GM12891 (cell line): ENCODE results near the gene RERE.

Experiments
- PAX5 ChIP-seq: IDR thresholded peaks from 2 replicates; pipeline ENCODE4 v1.6.1; 2011; ENCODE audit warnings: low read length, moderate library complexity, mild to moderate bottlenecking; ENCODE audit not compliant: insufficient read depth, severe bottlenecking
- POLR2A ChIP-seq: IDR thresholded peaks from 2 replicates; pipeline ENCODE4 v1.6.1; 2011; ENCODE audit warnings: low read depth, low read length, control low read depth
- POLR2AphosphoS5 ChIP-seq: IDR thresholded peaks from 2 replicates; pipeline ENCODE4 v1.6.1; 2011; ENCODE audit warnings: low read depth, low read length, control low read depth
- POU2F2 ChIP-seq: IDR thresholded peaks from 2 replicates; pipeline ENCODE4 v1.6.1; 2011; ENCODE audit warnings: low read depth, mild to moderate bottlenecking, control low read depth, low read length, moderate library complexity
- SPI1 ChIP-seq: IDR thresholded peaks from 2 replicates; pipeline ENCODE4 v1.6.1; 2011; ENCODE audit warnings: low read depth, low read length, control low read depth
- TAF1 ChIP-seq: IDR thresholded peaks from 2 replicates; pipeline ENCODE4 v1.6.1; 2011; ENCODE audit warnings: low read depth, low read length, control low read depth

- TF ChIP-seq POLR2AphosphoS5 (no peak), POLR2A (no peak), SPI1 (no peak), TAF1 (no peak), PAX5 (no peak), POU2F2 (no peak)
These were observed 137.3 kb downstream of the RERE start for GRCh38 chr1:8679929-8680663.
